Lower leg skin (tissue), 3 donors: Measurements from ENCODE around the gene FRMD8.

Experiments
- POLR2A ChIP-seq, 2 donors: fragments of 450-650 bp; IDR thresholded peaks; one replicate each; pipeline ENCODE4 v1.6.1; 2016 to 2017; ENCODE audit warnings: antibody characterized with exemption in 2 of 2, mild to moderate bottlenecking in 1 of 2, moderate library complexity in 1 of 2
- TF ChIP-seq, protein P1 (sequence below), 3 donors: fragments of 450-650 bp; IDR thresholded peaks; one replicate each; pipeline ENCODE4 v1.5.1; 2016; ENCODE audit warnings: antibody characterized with exemption in 3 of 3, mild to moderate bottlenecking in 3 of 3, moderate library complexity in 2 of 3

DNA sequence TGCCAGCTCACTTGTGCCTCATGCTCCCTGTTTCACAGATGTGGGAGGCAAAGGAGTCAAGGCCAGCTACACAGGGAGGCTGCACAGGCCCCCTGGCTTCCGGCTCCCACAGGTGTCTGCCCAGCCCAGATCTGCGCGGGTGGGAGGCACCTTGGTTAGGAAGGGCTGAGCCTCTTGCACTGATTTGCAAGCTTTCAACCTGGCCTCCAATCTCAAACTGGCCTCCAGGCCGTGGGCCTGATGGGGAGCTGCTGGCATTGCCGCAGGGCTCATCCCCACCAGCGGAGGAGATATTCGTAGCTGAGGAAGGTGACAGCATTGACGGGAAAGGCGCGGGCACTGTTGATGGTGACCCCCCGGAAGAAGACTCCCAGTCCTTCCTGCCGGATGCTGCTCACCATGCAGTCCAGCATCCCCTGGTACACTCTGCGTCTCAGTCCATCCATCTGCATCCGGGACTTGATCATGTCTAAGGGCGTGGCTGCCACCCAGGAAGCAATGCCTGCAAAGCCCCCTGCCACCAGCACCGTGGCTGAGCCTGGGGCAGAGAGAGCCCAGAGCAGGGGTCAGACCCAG lies 10.2 kb upstream of the FRMD8 start:
- no peak for TF ChIP-seq POLR2A (IDR thresholded peaks at IDR 0.05)
- TF ChIP-seq, protein P1, sequence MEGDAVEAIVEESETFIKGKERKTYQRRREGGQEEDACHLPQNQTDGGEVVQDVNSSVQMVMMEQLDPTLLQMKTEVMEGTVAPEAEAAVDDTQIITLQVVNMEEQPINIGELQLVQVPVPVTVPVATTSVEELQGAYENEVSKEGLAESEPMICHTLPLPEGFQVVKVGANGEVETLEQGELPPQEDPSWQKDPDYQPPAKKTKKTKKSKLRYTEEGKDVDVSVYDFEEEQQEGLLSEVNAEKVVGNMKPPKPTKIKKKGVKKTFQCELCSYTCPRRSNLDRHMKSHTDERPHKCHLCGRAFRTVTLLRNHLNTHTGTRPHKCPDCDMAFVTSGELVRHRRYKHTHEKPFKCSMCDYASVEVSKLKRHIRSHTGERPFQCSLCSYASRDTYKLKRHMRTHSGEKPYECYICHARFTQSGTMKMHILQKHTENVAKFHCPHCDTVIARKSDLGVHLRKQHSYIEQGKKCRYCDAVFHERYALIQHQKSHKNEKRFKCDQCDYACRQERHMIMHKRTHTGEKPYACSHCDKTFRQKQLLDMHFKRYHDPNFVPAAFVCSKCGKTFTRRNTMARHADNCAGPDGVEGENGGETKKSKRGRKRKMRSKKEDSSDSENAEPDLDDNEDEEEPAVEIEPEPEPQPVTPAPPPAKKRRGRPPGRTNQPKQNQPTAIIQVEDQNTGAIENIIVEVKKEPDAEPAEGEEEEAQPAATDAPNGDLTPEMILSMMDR (IDR thresholded peaks at IDR 0.05): no peak
